Stomach (tissue), 9 donors: ENCODE measurements around the gene OR1S1. TPM values are rescaled to one million over a fixed set of nuclear protein-coding genes. Genes with fewer than 3 reads are reported as not detected.

Experiments
- DNase-seq, 2 donors: peaks; one replicate each; pipeline versions ENCODE4 v3.0.0 to v3.0.0-alpha.2; 2013 to 2019
- H3K27ac ChIP-seq, 5 donors: fragments of 200-600 bp in 4 of 5; sonication (generic) in 4 of 5; one replicate each; pipeline ENCODE4 v1.5.1; 2013 to 2019; ENCODE audit warnings: mild to moderate bottlenecking in 1 of 5, moderate library complexity in 1 of 5
- H3K27me3 ChIP-seq, 3 donors: fragments of 200-600 bp; sonication (generic); one replicate each; pipeline ENCODE4 v1.5.1; 2017 to 2019; ENCODE audit warnings: mixed run types in 1 of 3
- H3K36me3 ChIP-seq, 4 donors: fragments of 200-600 bp; sonication (generic); 1 replicate in 3 of 4; 2 replicates in 1 of 4; pipeline ENCODE4 v1.5.1; 2016 to 2019
- H3K4me1 ChIP-seq, 4 donors: fragments of 200-600 bp; sonication (generic); one replicate each; pipeline ENCODE4 v1.5.1; 2016 to 2019
- H3K4me3 ChIP-seq, 4 donors: fragments of 200-600 bp; sonication (generic) in 3 of 4; one replicate each; pipeline ENCODE4 v1.5.1; 2016 to 2019; ENCODE audit warnings: mild to moderate bottlenecking in 1 of 4
- H3K9me3 ChIP-seq, 4 donors: fragments of 200-600 bp; sonication (generic); one replicate each; pipeline ENCODE4 v1.5.1; 2016 to 2019
- EP300 ChIP-seq: sonication (generic); formaldehyde crosslinking; IDR thresholded peaks from one replicate; pipeline ENCODE4 v1.6.1; 2017; ENCODE audit warnings: antibody characterized with exemption
- POLR2A ChIP-seq, 4 donors: fragments of 450-650 bp; IDR thresholded peaks; one replicate each; pipeline ENCODE4 v1.6.1; 2016; ENCODE audit warnings: antibody characterized with exemption in 4 of 4, control low read depth in 2 of 4, mild to moderate bottlenecking in 1 of 4, moderate library complexity in 1 of 4
- POLR2AphosphoS5 ChIP-seq, 3 donors: sonication (generic); formaldehyde crosslinking; IDR thresholded peaks; one replicate each; pipeline ENCODE4 v1.6.1; 2016; ENCODE audit warnings: antibody characterized with exemption in 3 of 3
- WGBS, 5 donors: extraction: QIAGEN DNeasy Blood & Tissue Kit in 3 of 5; methylation state at CpG; one replicate each; pipeline versions ENCODE4 v1.1.5 to v1.1.7; 2013 to 2018; 5-methylcytosine and 5-hydroxymethylcytosine counted together
- intact Hi-C: fragments of 100-400 bp; cut with DNase I; formaldehyde crosslinking; loops from one replicate; pipeline ENCODE4 v1.15.1; 2023; ENCODE audit warnings: low total_unique reads
- polyA plus RNA-seq, 3 donors: library from polyadenylated mRNA; stranded (reverse); fragments of 200-250 nt; gene quantifications; one replicate each; pipeline ENCODE4 v1.2.3, GENCODE V29; 2013
- total RNA-seq, 5 donors: library from RNA; depleted of rRNA; stranded (reverse); fragments of >200 nt; gene quantifications; one replicate each; pipeline versions ENCODE4 v1.1.0 to v1.2.3, GENCODE V29; 2014 to 2016
- TF ChIP-seq, protein P1 (sequence below), 7 experiments: fragments of 450-650 bp in 4 of 7; fragments of 200-600 bp in 3 of 7; sonication (generic) in 3 of 7; IDR thresholded peaks; one replicate each; pipeline ENCODE4 v1.5.1; 2016 to 2019; ENCODE audit warnings: antibody characterized with exemption in 7 of 7, control low read depth in 2 of 7, mild to moderate bottlenecking in 1 of 7
- donor health status: healthy with polysubstance abuse.
- donor health status: Bipolar disorder and iron deficiency.
- donor health status: healthy.

Gene OR1S1
- total and polyA plus RNA-seq, 8 donors = not detected

DNA sequence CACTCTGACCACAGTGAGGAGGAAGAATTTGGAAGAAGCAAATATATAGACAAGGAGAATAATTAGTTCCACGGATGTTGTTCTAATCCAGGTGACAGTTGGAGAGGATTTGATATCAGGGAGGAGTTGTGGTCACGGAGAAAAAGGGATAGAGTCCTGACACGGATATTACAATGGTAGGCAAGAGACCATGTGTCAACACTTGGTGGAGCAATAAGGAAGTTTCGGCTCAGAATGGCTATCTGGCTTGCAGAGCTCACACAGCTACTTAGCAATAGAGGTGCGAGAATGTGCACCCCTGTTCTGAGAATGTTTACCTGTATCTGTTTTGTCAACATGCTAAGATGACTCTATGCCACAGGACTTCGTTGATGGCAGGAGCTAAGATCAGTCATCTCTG, 34.1 kb upstream of the OR1S1 start:
- no peaks in the 10 kb centered on the region for H3K36me3 ChIP-seq
- 76 to 84% (median 77%) methylated on average over 6 of the region's 6 CpGs for WGBS, 5 donors
- H3K9me3 ChIP-seq = no peaks in the 10 kb centered on the region
- H3K4me1 ChIP-seq = no peaks in the 10 kb centered on the region
- DNase-seq = no peak
- no peaks in the 10 kb centered on the region for H3K27me3 ChIP-seq
- TF ChIP-seq POLR2AphosphoS5 (IDR thresholded peaks at IDR 0.05) = no peak
- TF ChIP-seq, protein P1, sequence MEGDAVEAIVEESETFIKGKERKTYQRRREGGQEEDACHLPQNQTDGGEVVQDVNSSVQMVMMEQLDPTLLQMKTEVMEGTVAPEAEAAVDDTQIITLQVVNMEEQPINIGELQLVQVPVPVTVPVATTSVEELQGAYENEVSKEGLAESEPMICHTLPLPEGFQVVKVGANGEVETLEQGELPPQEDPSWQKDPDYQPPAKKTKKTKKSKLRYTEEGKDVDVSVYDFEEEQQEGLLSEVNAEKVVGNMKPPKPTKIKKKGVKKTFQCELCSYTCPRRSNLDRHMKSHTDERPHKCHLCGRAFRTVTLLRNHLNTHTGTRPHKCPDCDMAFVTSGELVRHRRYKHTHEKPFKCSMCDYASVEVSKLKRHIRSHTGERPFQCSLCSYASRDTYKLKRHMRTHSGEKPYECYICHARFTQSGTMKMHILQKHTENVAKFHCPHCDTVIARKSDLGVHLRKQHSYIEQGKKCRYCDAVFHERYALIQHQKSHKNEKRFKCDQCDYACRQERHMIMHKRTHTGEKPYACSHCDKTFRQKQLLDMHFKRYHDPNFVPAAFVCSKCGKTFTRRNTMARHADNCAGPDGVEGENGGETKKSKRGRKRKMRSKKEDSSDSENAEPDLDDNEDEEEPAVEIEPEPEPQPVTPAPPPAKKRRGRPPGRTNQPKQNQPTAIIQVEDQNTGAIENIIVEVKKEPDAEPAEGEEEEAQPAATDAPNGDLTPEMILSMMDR (IDR thresholded peaks at IDR 0.05) = no peak
- TF ChIP-seq EP300 = no peak
- no peak for TF ChIP-seq POLR2A (IDR thresholded peaks at IDR 0.05)
- no peak overlapping the region for H3K4me3 ChIP-seq
- intact Hi-C loops = no loop called here
- H3K27ac ChIP-seq = no peak overlapping the region

GRCh38 chr11:58179648-58180047, 32.9 kb upstream of the OR1S1 start:
- WGBS, 5 donors = 57 to 78% (median 68%) methylated on average over 7 of the region's 7 CpGs
- Histone ChIP-seq H3K4me1 (no peaks in the 10 kb centered on the region), H3K27ac (no peak overlapping the region), H3K27me3 (no peaks in the 10 kb centered on the region), H3K36me3 (no peaks in the 10 kb centered on the region), H3K4me3 (no peak overlapping the region), H3K9me3 (no peaks in the 10 kb centered on the region)
- DNase-seq = no peak
- TF ChIP-seq, protein P1 (IDR thresholded peaks at IDR 0.05) = no peak
- TF ChIP-seq POLR2AphosphoS5 (IDR thresholded peaks at IDR 0.05) (no peak), EP300 (no peak), POLR2A (IDR thresholded peaks at IDR 0.05) (no peak)
- intact Hi-C loops = no loop called here

GRCh38 chr11:58186938-58187337, 25.6 kb upstream of the OR1S1 start:
- no peak for DNase-seq
- Histone ChIP-seq H3K4me1 (no peaks in the 10 kb centered on the region), H3K9me3 (no peaks in the 10 kb centered on the region), H3K27me3 (no peaks in the 10 kb centered on the region), H3K4me3 (no peak overlapping the region), H3K27ac (no peak overlapping the region), H3K36me3 (no peaks in the 10 kb centered on the region)
- 81 to 92% (median 88%) methylated on average over 4 of the region's 4 CpGs for WGBS, 5 donors
- intact Hi-C loops = no loop called here
- TF ChIP-seq POLR2AphosphoS5 (IDR thresholded peaks at IDR 0.05) (no peak), POLR2A (IDR thresholded peaks at IDR 0.05) (no peak), EP300 (no peak)
- TF ChIP-seq, protein P1 (IDR thresholded peaks at IDR 0.05) = no peak

- no peak for DNase-seq
- Histone ChIP-seq H3K27me3 (no peaks in the 10 kb centered on the region), H3K27ac (no peak within 1 kb of the TSS), H3K36me3 (no peaks in the 10 kb centered on the region), H3K9me3 (no peaks in the 10 kb centered on the region), H3K4me1 (no peaks in the 10 kb centered on the region), H3K4me3 (no peak within 1 kb of the TSS)
- intact Hi-C loops = no loop called here
- TF ChIP-seq, protein P1 (IDR thresholded peaks at IDR 0.05) = no peak
- no peak for TF ChIP-seq POLR2AphosphoS5 (IDR thresholded peaks at IDR 0.05)
- no peak for TF ChIP-seq EP300
- TF ChIP-seq POLR2A (IDR thresholded peaks at IDR 0.05) = no peak
- WGBS, 5 donors = 81 to 93% (median 92%) methylated on average over 2 of the region's 2 CpGs
These were observed 23.8 kb upstream of the OR1S1 start, which contains the start of gene OR9Q2 for GRCh38 chr11:58188770-58189169. Gene OR9Q2 (plus strand): TSS chr11:58189070. CDS start chr11:58190491, 1,421 bp downstream.
